NCI-H1417 (cell line): ENCODE data around the gene CDK5RAP2.
"Not testable (repeated sequence)": the region's sequence is repeated elsewhere in the genome, so short reads cannot be mapped to it uniquely, and the experiment has no call there.

Experiments used
- DNase-seq, 3 experiments: peaks; one replicate each; lab custom pipeline; 2025; lab: John Stamatoyannopoulos, UW

Gene CDK5RAP2

DNA sequence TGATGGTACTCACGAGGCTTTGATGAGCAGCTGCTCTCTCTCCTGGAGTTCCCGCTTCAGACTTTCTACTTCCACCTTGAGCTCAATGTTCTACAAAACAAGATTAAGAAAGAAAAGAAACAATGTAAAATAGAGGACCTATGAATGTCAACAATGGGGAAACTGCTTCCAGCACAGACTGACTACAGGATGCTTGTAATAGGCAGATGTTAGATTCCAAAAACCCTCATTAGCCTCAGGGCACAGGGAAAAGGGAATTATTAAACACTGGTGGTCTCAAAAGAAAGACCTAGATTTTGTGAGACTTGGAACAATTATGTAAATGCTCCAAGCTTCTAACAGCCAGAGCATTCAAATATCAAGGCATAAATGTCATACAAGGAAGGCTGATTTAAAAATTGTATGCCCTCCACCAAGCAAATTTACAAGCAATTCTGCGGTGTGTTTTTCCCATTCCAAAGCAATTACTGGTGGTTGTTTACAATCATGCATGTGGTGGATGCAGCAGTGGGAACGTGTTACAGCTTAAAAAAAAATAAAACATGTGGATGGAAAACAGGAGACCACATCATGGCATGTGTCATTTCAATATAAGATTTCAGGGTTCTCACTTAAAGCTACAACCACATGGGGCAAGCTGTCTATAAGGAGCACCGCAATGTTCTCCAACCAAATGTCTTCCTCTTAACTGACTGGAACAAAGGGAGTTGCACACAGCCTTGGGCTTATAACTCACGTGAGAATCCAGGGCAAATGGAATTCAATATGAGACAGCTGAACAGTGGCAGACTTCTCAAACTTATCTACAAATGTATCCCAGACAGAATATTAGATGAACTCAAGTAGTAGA is 34.0 kb downstream of the CDK5RAP2 start:
- no peak for DNase-seq

DNA sequence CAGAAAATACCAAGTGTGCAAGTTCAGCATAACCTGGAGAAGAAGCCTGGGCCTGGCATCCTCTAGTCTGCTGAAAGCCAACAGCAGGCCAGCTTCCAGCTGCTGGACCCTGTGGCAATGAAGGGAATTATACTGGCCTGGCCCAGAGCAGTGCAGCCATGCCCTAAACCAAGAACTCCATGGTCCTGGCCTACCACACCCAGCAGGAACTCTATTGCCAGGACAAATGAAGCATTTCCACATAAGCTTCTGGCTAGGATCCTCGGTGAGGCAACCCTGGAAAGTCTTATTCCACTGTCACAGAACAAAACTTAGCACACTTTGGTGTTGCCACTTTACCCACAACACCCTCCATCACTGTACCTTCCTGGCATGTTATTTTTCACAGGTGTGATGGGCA is 35.5 kb downstream of the CDK5RAP2 start:
- no peak for DNase-seq

DNA sequence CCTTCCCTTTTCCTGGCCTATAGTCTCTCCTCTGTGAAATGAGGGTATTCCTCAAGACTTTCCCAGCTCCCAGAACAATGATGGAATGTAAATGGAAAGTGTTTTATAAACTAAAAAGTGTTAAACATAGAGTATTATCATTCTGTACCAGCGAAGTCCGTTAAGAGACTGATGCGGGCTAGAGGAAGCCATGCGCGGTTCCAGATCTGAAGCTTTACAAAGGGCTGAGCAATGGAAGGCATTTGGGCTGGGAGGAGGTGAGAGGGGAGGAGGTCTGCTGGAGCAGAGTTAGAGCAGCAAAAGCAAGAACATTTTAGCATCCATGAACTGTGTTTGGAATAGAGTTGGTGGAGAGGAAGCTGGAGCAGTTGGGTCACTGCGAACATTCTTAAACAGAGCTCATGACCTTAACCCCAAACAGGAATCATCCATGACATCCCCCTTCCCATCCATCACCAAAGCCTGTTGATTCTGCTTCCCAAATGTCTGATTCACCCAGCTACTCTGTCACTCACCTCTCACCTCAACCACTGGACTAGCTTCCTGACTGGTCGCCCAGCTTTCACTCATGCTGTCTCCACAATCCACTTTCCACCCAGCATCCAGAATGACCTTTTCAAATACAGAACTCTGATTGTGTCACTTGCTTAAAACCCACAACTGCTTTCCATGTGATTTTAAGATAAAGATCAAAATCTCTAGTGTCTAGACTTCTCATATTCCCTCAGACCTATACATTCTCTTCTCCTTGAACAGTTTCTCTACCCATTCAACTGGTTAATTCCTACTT is 37.1 kb downstream of the CDK5RAP2 start:
- DNase-seq: no peak

DNA sequence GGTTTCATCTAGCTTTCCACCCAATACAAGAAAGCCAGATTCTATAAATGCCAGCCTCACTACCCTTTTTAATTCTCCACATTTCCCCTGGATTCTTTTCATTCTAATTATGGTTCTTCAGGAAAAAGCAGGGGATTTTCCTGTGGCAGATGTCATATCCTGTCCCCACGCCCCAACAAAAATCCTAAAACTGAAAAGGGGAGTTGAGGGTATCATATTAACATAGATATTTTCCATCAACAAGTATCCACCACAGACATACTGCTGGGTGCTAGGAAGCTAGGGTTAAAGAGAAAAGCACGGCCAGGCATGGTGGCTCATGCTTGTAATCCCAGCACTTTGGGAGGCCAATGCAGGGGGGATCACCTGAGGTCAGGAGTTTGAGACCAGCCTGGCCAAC is 38.0 kb downstream of the CDK5RAP2 start:
- DNase-seq: no peak

DNA sequence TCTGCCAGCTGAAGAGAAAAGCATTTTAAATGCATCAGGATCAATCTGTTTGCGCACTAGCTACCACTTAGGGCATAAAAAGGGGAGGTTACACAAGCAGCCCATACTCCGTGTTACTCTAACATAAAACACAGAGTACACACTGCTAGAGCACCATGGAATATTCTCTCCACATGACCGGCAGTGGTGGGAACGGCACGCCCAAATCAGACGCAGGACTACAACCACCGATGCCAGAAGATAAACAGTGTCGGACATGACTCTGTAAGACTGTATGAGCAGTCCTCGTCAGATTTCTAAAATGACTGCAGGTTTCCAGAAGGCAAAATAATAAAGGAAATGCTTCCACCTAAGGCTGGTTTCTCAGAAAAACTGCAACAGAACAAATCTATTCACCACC is 40.0 kb downstream of the CDK5RAP2 start:
- DNase-seq: no peak

DNA sequence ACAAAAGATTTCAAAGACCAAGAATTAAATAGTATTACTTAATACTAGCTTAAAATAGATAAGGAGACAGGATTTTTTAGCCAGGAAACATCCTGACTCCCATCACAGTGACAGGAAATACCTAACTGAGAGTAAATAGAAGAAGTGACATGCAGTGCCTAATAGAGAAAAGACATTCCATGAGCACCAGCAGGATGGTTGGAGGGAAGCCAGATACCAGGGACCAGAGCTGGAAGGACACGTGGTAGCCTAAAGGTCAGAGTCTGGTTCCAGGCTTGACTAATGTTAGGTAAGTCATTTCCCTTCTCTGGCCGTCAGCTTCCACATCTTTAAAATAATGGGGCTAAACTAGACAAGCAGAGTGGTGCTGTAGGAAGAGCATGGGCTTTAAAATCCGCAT is 41.6 kb downstream of the CDK5RAP2 start:
- DNase-seq: peak in 1 of 3 experiments; percentile 16

DNA sequence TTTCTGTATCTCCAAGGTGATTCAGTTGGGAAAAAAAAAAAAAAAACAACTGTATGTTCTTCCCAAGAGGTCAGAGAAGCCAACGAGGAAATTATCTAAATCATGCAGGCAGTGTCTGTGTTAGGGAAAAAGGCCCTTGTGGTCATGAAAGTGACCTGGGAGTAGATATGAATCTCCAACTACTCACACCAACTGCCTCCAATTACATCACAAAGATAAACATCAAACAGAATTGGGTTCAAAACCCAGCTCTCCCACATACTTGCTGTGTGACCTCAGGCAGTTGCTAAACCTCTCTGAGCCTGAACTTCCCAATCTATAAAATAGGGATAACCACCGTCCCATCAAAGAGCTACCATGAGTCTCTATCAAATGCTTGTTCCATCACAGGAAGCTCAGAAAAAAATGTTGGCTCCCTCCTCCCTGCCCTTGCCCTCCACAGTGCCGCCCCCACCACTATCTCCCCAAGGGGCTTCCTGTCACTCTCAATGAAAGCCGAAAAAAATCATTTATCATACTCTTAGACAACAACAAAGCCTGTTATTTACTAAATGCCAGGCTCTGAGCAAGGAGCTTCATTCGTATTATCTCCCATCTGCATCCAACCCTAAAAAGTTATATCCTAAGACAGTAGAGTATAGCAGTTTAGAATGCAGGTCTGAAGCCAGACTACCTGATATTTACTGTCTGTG is 42.9 kb downstream of the CDK5RAP2 start:
- DNase-seq: no peak

DNA sequence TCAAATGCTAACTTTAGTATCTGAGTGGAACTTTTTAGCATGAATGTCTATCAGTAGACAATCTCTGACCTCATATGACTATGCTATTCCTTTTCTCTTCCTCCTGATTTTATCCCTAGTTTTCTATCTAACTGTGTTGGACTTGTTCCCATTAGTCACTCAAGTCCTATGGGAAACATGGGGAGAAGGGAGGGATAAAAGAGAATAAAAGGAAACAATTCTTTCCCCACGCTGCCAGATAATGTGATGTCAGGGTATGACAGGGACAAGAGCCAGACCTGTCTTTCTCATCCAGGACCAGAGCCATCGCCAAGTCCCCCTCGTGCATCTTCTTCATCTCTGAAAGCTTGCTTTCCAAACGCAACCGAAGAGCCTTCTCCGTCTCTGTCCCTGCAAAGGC is 43.9 kb downstream of the CDK5RAP2 start:
- no peak for DNase-seq

DNA sequence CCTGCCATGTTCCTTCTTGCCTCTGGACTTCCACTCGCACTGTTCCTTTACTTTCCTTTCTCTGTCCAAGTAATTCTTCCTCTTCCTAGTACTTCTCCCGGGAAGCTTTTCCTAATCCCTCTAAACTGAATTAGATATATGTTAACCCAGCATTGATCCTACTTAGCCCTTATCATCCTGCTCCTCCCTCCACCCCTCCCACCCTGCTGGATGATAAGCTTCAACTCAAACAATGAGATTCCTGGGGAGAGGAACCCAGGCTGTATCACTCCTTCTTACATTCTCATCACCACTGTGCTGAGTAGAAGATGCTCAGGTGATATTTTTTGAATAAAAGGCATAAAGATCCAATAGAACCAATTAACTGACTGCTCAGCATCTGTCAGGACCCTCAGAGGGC is 45.7 kb downstream of the CDK5RAP2 start:
- no peak for DNase-seq

DNA sequence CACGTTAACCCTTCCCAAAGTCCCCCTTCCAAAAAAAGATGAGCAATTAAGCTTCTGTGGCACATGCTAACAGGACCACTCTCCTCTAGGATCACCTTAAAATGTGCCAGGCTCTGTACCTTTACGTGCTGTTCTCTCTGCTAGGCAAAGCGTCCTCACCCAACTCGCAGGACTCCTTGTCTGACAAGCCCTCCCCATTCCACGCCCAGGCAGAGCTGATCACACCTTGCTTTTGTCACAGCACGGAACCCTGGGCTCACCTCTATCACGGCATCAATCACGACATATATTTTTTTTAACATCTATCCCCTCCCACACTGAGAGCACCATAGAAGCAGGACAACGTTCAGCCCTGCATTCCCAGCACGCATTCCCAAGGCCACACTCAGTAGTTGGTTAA is 47.1 kb downstream of the CDK5RAP2 start:
- no peak for DNase-seq

DNA sequence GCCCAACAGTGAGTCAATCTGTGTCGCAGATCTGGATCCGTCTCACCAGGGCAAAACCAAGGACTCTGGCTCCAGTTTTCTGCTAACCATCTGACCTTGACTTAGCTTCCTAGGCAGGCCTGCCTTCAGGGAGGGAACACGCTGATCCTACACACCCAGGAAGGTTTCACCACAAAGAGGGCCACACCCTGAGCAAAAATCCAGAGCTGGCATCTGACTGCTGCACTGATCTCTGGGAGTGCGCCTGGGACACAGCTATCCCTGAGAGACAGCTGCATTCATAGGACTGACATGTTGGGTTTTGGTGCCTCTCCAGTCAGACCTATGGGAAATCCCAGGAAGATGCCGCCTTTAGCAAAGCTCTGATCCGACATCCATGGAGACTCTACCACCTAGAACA is 47.5 kb downstream of the CDK5RAP2 start:
- DNase-seq: no peak

DNA sequence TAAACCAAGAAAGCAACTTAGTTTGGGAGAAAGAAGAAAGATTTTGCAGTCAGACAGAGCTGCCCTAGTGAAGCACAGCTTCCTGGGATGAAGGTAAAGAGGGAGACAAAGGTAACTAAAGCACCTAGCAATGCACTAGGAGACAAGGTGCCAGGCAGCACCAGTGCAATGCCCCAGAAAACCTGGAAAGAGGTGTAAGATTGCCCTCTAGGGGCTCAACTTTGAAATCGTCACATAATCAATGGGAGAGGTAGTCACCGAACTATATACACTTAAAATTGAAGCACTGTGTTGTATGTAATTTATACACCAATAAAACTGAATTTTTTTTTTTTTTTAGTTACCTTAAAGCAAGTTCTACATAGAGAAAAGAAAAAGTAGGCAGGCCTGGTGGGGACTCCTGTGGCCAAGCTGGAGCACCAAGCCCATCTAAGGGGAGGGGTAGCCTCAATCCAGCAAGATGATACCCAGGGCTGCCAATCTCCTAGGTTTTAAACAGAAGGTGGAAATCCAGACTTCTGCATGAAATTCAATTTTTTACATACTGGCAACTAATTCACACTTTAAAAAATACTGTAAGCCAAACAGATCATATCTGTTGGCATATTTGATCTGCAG is 48.2 kb downstream of the CDK5RAP2 start:
- DNase-seq: peak; percentile 2 to 76 (median 59)

DNA sequence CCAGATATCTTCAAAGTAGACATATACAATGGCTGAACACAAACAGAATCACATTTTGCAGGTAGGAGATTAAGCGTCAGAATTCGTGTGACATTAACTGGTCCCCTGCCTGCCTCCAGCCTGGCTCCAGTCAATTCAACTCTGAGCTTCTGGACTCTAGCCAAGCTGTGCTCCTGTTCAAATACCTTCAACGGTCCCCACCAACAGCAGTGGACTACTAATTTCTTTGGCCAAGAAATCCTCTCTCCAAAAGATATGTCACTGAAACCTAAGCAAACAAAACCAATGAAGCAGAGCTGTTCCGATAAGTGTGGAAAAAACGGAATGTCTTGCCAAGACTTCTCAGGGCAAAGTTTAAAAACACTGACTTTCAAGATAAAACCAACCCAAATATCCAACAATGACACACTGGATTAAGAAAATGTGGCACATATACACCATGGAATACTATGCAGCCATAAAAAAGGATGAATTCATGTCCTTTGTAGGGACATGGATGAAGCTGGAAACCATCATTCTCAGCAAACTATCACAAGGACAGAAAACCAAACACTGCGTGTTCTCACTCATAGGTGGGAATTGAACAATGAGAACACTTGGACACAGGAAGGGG is 49.6 kb downstream of the CDK5RAP2 start:
- DNase-seq: not testable (repeated sequence)

DNA sequence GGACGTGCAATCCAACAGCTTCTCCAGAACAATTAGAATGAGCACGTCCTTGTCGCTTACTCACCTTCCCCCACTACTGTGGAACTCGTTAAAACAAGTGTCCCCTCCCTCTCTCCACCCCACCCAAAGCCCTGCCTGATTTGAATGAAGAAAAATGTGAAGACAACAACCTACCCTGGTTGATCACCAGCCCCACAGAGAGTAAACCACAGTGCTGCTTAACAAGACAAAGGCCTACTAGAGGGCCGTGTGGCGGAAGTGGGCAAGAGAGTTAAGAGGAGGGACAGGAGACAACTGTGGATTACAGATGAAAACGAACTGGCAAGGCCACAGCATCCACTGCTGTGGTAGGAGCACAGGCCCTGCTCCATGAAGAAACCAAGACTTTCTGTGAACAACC is 51.1 kb downstream of the CDK5RAP2 start:
- DNase-seq: no peak

DNA sequence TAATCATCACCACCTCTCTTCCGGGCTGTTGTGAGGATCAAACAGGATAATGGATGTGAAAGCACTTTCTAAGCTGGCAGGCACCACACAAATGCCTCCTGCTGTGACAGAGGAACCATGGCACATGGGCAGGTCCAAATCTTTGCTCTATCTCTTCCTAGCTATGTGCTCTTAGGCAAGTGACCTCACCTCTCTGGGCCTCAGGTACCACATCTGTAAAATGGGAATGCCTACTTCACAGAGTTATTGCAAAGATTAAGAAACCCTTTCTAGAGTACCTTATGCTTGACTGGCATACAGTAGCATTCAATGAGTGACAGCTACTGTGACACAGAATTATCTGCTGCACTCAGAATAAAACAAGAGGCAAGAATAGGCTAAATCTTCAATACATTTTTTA is 51.6 kb downstream of the CDK5RAP2 start:
- no peak for DNase-seq

DNA sequence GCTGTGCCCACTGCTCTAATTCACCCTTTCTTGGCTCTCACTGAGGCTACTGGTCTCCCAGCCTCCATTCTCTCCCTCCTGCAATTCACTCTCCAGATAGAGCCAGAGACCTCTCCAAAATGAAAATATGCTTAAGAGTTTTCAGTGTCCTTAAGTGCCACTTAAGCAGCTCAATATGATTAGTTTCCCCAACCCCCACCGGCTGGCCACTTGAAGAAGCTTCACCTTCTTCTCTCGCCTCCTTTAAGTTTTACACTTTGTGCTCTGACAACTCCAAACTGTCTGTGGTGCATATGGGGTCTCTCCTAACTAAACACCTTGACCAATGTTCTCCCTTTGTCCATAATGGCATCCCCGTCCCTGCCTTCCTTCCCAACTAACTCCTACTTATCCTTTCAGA is 53.4 kb downstream of the CDK5RAP2 start:
- no peak for DNase-seq

DNA sequence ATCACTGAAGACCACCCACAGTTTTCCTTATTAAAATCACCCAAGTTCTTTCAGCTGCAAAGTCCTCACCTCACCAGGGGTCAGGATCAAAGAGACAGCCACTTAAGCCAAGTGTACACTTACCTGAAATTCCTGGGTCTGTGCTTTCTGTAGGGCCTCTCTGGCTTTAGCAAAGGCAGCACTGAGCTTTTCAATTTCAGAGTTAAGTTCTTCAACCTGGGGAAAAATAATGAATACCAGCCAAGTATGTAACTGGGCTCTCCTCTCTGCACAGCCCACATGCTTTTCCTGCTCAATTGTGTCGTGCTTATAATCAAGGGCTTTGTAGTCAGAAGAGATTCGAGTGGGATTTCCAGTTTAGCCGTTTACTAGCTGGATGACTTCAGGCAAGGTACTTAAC is 55.1 kb downstream of the CDK5RAP2 start:
- DNase-seq: no peak

DNA sequence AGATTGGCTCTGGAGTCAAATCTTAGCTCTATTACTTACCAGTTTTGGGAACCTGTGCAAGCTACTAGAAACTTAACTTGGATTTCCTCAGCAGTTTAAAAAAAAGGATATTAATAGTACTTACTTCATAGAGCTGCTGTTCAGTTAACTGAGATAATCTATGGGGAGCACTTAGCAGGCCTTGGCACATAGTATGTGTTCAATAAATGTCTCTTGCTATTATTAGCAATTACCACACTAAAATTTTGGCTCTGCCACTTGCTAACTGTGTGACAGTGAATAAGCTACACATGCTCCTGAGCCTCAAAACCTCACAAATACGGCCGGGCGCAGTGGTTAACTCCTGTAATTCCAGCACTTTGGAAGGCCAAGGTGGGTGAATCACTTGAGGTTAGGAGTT is 55.9 kb downstream of the CDK5RAP2 start:
- no peak for DNase-seq

DNA sequence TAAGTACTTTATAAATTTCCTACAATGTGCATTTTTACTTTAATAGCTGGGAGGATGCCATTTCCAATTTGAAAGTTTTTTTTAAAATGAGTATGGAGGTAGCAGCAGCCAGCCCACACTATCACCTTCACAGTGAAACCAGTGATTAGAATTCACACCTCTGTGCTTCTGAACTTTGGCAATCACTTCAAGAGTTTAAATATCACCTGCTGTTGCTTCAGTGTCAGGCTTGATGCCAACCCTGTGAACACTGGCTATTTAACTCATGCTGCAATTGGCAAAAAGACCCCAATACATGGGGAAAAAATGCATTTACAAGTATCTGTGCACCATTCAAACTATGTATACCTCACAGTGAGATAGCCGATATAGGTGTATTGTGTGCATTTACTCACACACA is 57.4 kb downstream of the CDK5RAP2 start:
- no peak for DNase-seq

DNA sequence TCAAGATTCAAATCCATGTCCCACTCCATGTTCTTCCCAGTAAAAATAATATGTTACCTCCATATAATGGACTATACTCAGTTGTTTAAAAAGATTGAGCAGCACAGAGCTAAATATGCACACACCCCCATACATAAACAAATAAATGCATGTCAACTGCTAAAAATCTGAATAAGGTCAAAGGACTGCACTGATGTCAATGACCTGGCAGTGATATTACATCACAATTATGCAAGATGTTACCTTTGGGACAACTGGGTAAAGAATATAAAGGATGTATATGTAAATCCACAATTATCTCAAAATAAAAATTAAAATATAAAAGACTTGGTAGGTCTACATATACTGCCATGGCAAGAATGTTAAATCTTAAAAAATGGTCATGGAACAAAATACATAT is 57.9 kb downstream of the CDK5RAP2 start:
- no peak for DNase-seq

DNA sequence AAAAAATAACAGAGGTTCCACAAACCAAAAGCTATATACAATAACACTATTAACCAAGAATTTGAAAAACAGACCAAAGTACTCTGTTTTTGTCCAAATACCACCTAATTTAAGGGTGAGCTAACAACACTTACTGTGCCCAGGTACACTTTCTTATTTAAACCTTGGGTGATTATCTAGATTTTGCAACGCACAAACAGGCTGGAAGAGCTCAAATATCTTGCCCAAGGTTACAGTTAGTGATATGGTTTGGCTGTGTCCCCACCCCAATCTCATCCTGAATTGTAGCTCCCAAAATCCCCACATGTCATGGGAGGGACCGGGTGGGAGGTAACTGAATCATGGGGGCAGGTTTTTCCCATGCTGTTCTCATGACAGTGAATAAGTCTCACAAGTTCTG is 58.9 kb downstream of the CDK5RAP2 start:
- DNase-seq: no peak

DNA sequence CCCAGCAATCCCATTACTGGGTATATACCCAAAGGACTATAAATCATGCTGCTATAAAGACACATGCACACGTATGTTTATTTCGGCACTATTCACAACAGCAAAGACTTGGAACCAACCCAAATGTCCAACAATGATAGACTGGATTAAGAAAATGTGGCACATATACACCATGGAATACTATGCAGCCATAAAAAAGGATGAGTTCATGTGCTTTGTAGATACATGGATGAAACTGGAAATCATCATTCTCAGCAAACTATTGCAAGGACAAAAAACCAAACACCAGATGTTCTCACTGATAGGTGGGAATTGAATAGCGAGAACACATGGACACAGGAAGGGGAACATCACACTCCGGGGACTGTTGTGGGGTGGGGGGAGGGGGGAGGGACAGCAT is 64.0 kb downstream of the CDK5RAP2 start:
- not testable (repeated sequence) for DNase-seq
